Measurements from ENCODE around the gene NAP1L4.

NAP1L4 gene

GRCh38 chr11:2904153-2905052 lies 87.7 kb downstream of the NAP1L4 start:
- no peak for DNase-seq (ENCODE audit: low spot score)

DNA sequence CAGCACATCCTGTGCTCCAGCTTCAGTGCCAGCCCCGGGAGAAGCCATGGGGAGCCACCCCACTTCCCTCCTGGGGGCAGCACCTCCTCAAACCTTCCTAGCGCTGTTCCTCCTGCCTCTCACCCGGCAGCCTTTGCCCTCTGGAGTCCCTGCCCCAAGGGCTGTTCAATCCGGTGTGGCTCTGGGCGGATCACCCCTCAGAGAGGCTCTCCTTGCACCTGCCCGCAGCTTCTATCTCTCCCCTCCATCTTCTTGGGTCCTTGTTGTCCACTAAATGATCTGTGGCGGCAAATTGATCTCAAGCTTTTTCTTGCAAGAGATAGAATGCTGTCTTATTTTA lies 88.5 kb downstream of the NAP1L4 start:
- no peak for DNase-seq (ENCODE audit: low spot score)

- no peak for DNase-seq (ENCODE audit: low spot score)
These were observed 89.1 kb downstream of the NAP1L4 start for GRCh38 chr11:2902784-2903671.

- peak; percentile 99 for DNase-seq (ENCODE audit: low spot score)
These were observed 90.0 kb downstream of the NAP1L4 start for GRCh38 chr11:2901854-2902783.

DNA sequence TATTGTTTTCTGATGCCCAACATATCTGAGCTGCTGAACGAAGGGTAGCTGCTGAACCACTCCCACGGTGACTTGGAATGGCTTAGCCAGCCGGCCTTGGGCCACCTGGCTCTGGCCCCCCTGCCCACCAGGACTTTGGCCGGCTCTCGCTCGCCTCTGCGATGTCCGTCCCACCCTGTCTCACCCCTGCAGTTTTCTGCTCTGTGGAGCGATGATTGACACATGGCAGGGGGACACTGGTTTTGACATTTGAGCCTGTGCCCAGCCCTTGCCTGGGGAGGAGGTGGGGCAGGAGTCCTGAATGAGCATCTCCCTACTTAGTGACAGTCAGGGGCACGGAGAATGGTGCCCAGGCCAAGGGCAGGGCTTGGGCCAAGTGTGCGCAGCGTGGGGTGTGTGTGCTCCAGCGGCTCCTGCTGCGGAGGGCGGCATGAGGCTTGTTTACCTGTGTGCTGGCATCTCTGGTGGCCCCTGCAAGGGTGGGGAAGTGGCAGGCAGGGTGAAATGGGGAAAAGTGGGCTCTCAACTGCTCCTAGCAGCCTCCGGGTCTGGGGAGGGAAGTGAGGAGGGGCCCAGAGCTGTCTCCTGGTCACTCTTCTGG lies 90.8 kb downstream of the NAP1L4 start:
- DNase-seq (ENCODE audit: low spot score): no peak

GRCh38 chr11:2899080-2899783 lies 92.9 kb downstream of the NAP1L4 start:
- DNase-seq (ENCODE audit: low spot score): no peak

- DNase-seq (ENCODE audit: low spot score): peak; percentile 95
These were observed 93.6 kb downstream of the NAP1L4 start for GRCh38 chr11:2898366-2899079.

DNA sequence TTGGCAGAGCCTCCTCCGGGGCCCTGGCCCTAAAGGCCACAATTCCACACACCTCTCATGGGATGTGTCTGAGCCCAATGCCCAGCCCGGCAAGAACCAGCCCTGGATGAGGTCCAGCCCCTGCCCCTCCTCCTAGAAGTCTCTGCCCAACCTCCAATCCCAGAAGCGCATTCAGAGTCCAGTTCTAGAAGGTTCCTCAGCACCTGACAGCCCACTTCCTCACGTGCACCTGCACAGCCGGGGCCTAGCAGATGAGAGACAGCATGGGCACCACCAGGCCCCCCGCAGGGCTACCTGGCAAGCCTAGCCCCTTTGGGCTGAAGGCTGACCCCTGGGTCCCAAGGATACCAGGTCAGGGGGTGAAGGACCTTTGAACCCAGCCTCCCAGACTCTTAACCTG lies 95.1 kb downstream of the NAP1L4 start:
- DNase-seq (ENCODE audit: low spot score): no peak

DNA sequence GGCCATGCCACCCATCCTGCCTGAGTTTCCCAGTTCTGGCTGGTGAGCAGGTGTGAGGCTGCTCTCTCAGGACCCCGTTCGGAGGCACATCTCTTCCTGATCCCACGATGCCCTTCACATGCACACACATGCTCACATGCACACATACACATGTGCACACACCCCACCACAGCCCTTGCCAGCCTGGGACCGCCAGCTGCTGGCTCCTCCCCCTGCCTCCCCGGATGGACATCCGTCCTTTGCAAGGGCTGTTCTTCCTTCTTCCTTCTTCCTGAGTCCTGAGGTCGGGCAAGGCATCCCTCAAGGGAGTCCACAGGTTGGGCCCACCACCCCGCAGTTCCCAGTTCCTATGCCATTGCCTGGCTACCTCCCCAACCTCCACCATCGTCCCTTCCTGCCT lies 96.1 kb downstream of the NAP1L4 start:
- DNase-seq (ENCODE audit: low spot score): no peak

All from hepatic stellate cell (primary cell).